Measurements from ENCODE around the gene CHCHD10. TPM values are rescaled to one million over a fixed set of nuclear protein-coding genes. Genes with fewer than 3 reads are reported as not detected.
A peak's percentile ranks its signal among the peaks of the same experiment; 100 is the strongest.

The CHCHD10 gene
- total RNA-seq, 1 donor from 2014 or later: 12.0 TPM

GRCh38 chr22:23787600-23787896 lies 19.8 kb upstream of the CHCHD10 start:
- Histone ChIP-seq H3K9me3 (no peaks in the 10 kb centered on the region), H3K4me3 (peak overlapping the region; percentile 88 to 93), H3K27ac (peak overlapping the region; percentile 100), H3K27me3 (no peaks in the 10 kb centered on the region), H3K4me1 (peaks cover 66% of the 10 kb centered on the region), H3K36me3 (no peaks in the 10 kb centered on the region)
- no peak for DNase-seq (ENCODE audit: extremely low spot score in 2 of 2)
- intact Hi-C loops (cut with DNase I): no loop called here
- TF ChIP-seq POLR2AphosphoS5 (IDR thresholded peaks at IDR 0.05; ENCODE audit: insufficient read depth in 1 of 2, low read depth in 1 of 2) (no peak), CTCF (IDR thresholded peaks at IDR 0.05) (no peak), POLR2A (IDR thresholded peaks at IDR 0.05) (no peak)

GRCh38 chr22:23786752-23787599 lies 19.2 kb upstream of the CHCHD10 start, which contains the start of gene SMARCB1:
TSS of gene SMARCB1 (plus strand) at chr22:23786966. CDS start at chr22:23787170, 204 bp downstream.
- Histone ChIP-seq H3K36me3 (no peaks in the 10 kb centered on the region), H3K9me3 (no peaks in the 10 kb centered on the region), H3K4me1 (peaks cover 66% of the 10 kb centered on the region), H3K27me3 (no peaks in the 10 kb centered on the region), H3K27ac (peak within 1 kb of the TSS; percentile 100), H3K4me3 (peak within 1 kb of the TSS; percentile 88 to 93)
- intact Hi-C loops (cut with DNase I): no loop called here
- TF ChIP-seq POLR2A (IDR thresholded peaks at IDR 0.05): peak in 1 of 2 donors; percentile 56
- TF ChIP-seq CTCF (IDR thresholded peaks at IDR 0.05): no peak
- peak; percentile 46 to 67 for TF ChIP-seq POLR2AphosphoS5 (IDR thresholded peaks at IDR 0.05; ENCODE audit: insufficient read depth in 1 of 2, low read depth in 1 of 2)
- DNase-seq (ENCODE audit: extremely low spot score in 2 of 2): no peak

GRCh38 chr22:23786261-23786710 lies 18.5 kb upstream of the CHCHD10 start:
- Histone ChIP-seq H3K27me3 (no peaks in the 10 kb centered on the region), H3K9me3 (no peaks in the 10 kb centered on the region), H3K27ac (peak overlapping the region; percentile 100), H3K4me3 (peak overlapping the region; percentile 88 to 93), H3K4me1 (peaks cover 66% of the 10 kb centered on the region), H3K36me3 (no peaks in the 10 kb centered on the region)
- intact Hi-C loops (cut with DNase I): no loop called here
- no peak for DNase-seq (ENCODE audit: extremely low spot score in 2 of 2)
- TF ChIP-seq POLR2A (IDR thresholded peaks at IDR 0.05): no peak
- no peak for TF ChIP-seq CTCF (IDR thresholded peaks at IDR 0.05)
- no peak for TF ChIP-seq POLR2AphosphoS5 (IDR thresholded peaks at IDR 0.05; ENCODE audit: insufficient read depth in 1 of 2, low read depth in 1 of 2)

GRCh38 chr22:23784215-23784732 lies 16.5 kb upstream of the CHCHD10 start:
- H3K9me3 ChIP-seq: no peaks in the 10 kb centered on the region
- no peaks in the 10 kb centered on the region for H3K36me3 ChIP-seq
- H3K27me3 ChIP-seq: no peaks in the 10 kb centered on the region
- TF ChIP-seq POLR2A (IDR thresholded peaks at IDR 0.05) (no peak), CTCF (IDR thresholded peaks at IDR 0.05) (no peak)
- DNase-seq (ENCODE audit: extremely low spot score in 2 of 2): no peak
- H3K4me1 ChIP-seq: peaks cover 53% of the 10 kb centered on the region
- no peak overlapping the region for H3K27ac ChIP-seq
- H3K4me3 ChIP-seq: no peak overlapping the region
- intact Hi-C loops (cut with DNase I): no loop called here
